GM19455 (cell line): Measurements from ENCODE around the gene ZSCAN5A.
"Not testable (repeated sequence)": the region's sequence is repeated elsewhere in the genome, so short reads cannot be mapped to it uniquely, and the experiment has no call there.

Experiments used
- ATAC-seq: cut with Tn5 transposase; IDR thresholded peaks from one replicate; pipeline ENCODE4 v1.9.1; 2021; ENCODE audit not compliant: unreplicated experiment

Gene ZSCAN5A

GRCh38 chr19:56217039-56217949 lies 97.3 kb downstream of the ZSCAN5A start:
- ATAC-seq = no peak

GRCh38 chr19:56211718-56212117 lies 102.9 kb downstream of the ZSCAN5A start:
- no peak for ATAC-seq

- ATAC-seq = not testable (repeated sequence)
Measured at GRCh38 chr19:56210036-56210435, 104.6 kb downstream of the ZSCAN5A start.

GRCh38 chr19:56209091-56209490 lies 105.5 kb downstream of the ZSCAN5A start:
- no peak for ATAC-seq

GRCh38 chr19:56207581-56207980 lies 107.1 kb downstream of the ZSCAN5A start:
- ATAC-seq = not testable (repeated sequence)

- ATAC-seq = no peak
Measured at GRCh38 chr19:56201973-56202372, 112.7 kb downstream of the ZSCAN5A start, which contains the start of gene ZSCAN5C. TSS of gene ZSCAN5C (plus strand) at chr19:56202273. CDS start at chr19:56205914, 3,641 bp downstream.

- no peak for ATAC-seq
Measured at GRCh38 chr19:56199687-56200086, 115.0 kb downstream of the ZSCAN5A start.

GRCh38 chr19:56197646-56198045 lies 117.0 kb downstream of the ZSCAN5A start, which contains the start of gene ZSCAN5B:
TSS of gene ZSCAN5B (minus strand) at chr19:56197783. CDS start at chr19:56193052, 4,731 bp downstream.
- ATAC-seq = not testable (repeated sequence)

GRCh38 chr19:56193981-56194640 lies 120.5 kb downstream of the ZSCAN5A start:
- ATAC-seq = no peak

GRCh38 chr19:56191711-56192110 lies 122.9 kb downstream of the ZSCAN5A start:
- no peak for ATAC-seq

- no peak for ATAC-seq
Measured at GRCh38 chr19:56191115-56191514, 123.5 kb downstream of the ZSCAN5A start.

- no peak for ATAC-seq
Measured at GRCh38 chr19:56189785-56190184, 124.9 kb downstream of the ZSCAN5A start.

- no peak for ATAC-seq
Measured at GRCh38 chr19:56177564-56178243, 136.9 kb downstream of the ZSCAN5A start.

- ATAC-seq = no peak
Measured at GRCh38 chr19:56176881-56177280, 137.8 kb downstream of the ZSCAN5A start.

GRCh38 chr19:56176310-56176709 lies 138.3 kb downstream of the ZSCAN5A start:
- not testable (repeated sequence) for ATAC-seq

- ATAC-seq = not testable (repeated sequence)
Measured at GRCh38 chr19:56175861-56176307, 138.8 kb downstream of the ZSCAN5A start, which contains the start of gene GALP. TSS of gene GALP (plus strand) at chr19:56176008. CDS start at chr19:56177109, 1,101 bp downstream.

GRCh38 chr19:56174550-56174949 lies 140.1 kb downstream of the ZSCAN5A start:
- no peak for ATAC-seq

- no peak for ATAC-seq
Measured at GRCh38 chr19:56174086-56174485, 140.6 kb downstream of the ZSCAN5A start.
